Ascending aorta (tissue), 2 donors: ENCODE results near the gene LRTM1. TPM values are rescaled to one million over a fixed set of nuclear protein-coding genes. Genes with fewer than 3 reads are reported as not detected.

Experiments
- DNase-seq, 2 donors: peaks; one replicate each; pipeline ENCODE4 v3.0.0-alpha.2; 2019; ENCODE audit warnings: low spot score in 2 of 2
- H3K27ac ChIP-seq, 2 donors: fragments of 200-600 bp; sonication (generic); one replicate each; pipeline ENCODE4 v1.5.1; 2016 to 2017; ENCODE audit warnings: mild to moderate bottlenecking in 1 of 2
- H3K27me3 ChIP-seq: fragments of 200-600 bp; sonication (generic); one replicate; pipeline ENCODE4 v1.5.1; 2017
- H3K36me3 ChIP-seq, 2 donors: fragments of 200-600 bp; sonication (generic); one replicate each; pipeline ENCODE4 v1.5.1; 2016
- H3K4me1 ChIP-seq, 2 donors: fragments of 200-600 bp; sonication (generic); one replicate each; pipeline ENCODE4 v1.5.1; 2016 to 2017; ENCODE audit warnings: mild to moderate bottlenecking in 1 of 2
- H3K4me3 ChIP-seq, 2 donors: fragments of 200-600 bp; sonication (generic); one replicate each; pipeline ENCODE4 v1.5.1; 2016 to 2017; ENCODE audit warnings: mild to moderate bottlenecking in 1 of 2
- H3K9me3 ChIP-seq, 2 donors: fragments of 200-600 bp; sonication (generic); one replicate each; pipeline ENCODE4 v1.5.1; 2016
- CTCF ChIP-seq, 3 experiments: fragments of 200-600 bp in 2 of 3; fragments of 450-650 bp in 1 of 3; sonication (generic) in 2 of 3; IDR thresholded peaks; one replicate each; pipeline ENCODE4 v1.5.1; 2016 to 2019; ENCODE audit warnings: antibody characterized with exemption in 3 of 3, mild to moderate bottlenecking in 1 of 3, moderate library complexity in 1 of 3
- intact Hi-C: fragments of 100-400 bp; cut with DNase I; formaldehyde crosslinking; loops from one replicate; pipeline ENCODE4 v1.15.1; 2023
- total RNA-seq: library from RNA; depleted of rRNA; stranded (reverse); fragments of >200 nt; gene quantifications from one replicate; pipeline ENCODE4 v1.1.0, GENCODE V29; 2016

LRTM1 gene
- total RNA-seq, 1 donor from 2014 or later, result not detected

GRCh38 chr3:54914180-54914579 lies 13.7 kb downstream of the LRTM1 start:
- H3K4me3 ChIP-seq, result no peak overlapping the region
- H3K27me3 ChIP-seq, result no peaks in the 10 kb centered on the region
- no peak for TF ChIP-seq CTCF (IDR thresholded peaks at IDR 0.05)
- H3K27ac ChIP-seq, result no peak overlapping the region
- H3K9me3 ChIP-seq, result no peaks in the 10 kb centered on the region
- H3K36me3 ChIP-seq, result no peaks in the 10 kb centered on the region
- H3K4me1 ChIP-seq, result no peaks in the 10 kb centered on the region
- DNase-seq, result no peak
- intact Hi-C loops, result no loop called here

- Histone ChIP-seq H3K36me3 (no peaks in the 10 kb centered on the region), H3K4me1 (no peaks in the 10 kb centered on the region), H3K27ac (no peak overlapping the region), H3K9me3 (no peaks in the 10 kb centered on the region), H3K4me3 (no peak overlapping the region), H3K27me3 (no peaks in the 10 kb centered on the region)
- DNase-seq, result no peak
- intact Hi-C loops, result no loop called here
- no peak for TF ChIP-seq CTCF (IDR thresholded peaks at IDR 0.05)
These were observed 18.7 kb downstream of the LRTM1 start for GRCh38 chr3:54909191-54909590.

GRCh38 chr3:54906763-54907162 lies 21.1 kb downstream of the LRTM1 start:
- no peaks in the 10 kb centered on the region for H3K9me3 ChIP-seq
- H3K27me3 ChIP-seq, result no peaks in the 10 kb centered on the region
- no peak for DNase-seq
- TF ChIP-seq CTCF (IDR thresholded peaks at IDR 0.05), result no peak
- H3K4me1 ChIP-seq, result no peaks in the 10 kb centered on the region
- H3K36me3 ChIP-seq, result no peaks in the 10 kb centered on the region
- intact Hi-C loops, result no loop called here
- no peak overlapping the region for H3K4me3 ChIP-seq
- no peak overlapping the region for H3K27ac ChIP-seq

GRCh38 chr3:54905920-54906319 lies 21.9 kb downstream of the LRTM1 start:
- H3K27ac ChIP-seq, result no peak overlapping the region
- no peaks in the 10 kb centered on the region for H3K9me3 ChIP-seq
- no peak for DNase-seq
- TF ChIP-seq CTCF (IDR thresholded peaks at IDR 0.05), result no peak
- intact Hi-C loops, result no loop called here
- no peaks in the 10 kb centered on the region for H3K27me3 ChIP-seq
- H3K4me1 ChIP-seq, result no peaks in the 10 kb centered on the region
- H3K4me3 ChIP-seq, result no peak overlapping the region
- no peaks in the 10 kb centered on the region for H3K36me3 ChIP-seq

- TF ChIP-seq CTCF (IDR thresholded peaks at IDR 0.05), result no peak
These were observed 22.5 kb downstream of the LRTM1 start for GRCh38 chr3:54905261-54905888.

More at GRCh38 chr3:54905261-54905888, 22.5 kb downstream of the LRTM1 start:
- intact Hi-C loops, result no loop called here
- Histone ChIP-seq H3K9me3 (no peaks in the 10 kb centered on the region), H3K36me3 (no peaks in the 10 kb centered on the region), H3K4me1 (no peaks in the 10 kb centered on the region), H3K27ac (no peak overlapping the region), H3K27me3 (no peaks in the 10 kb centered on the region), H3K4me3 (no peak overlapping the region)
- DNase-seq, result no peak
